GM19328 (cell line): ENCODE data around the gene CYP46A1.

Source experiments
- ATAC-seq: cut with Tn5 transposase; IDR thresholded peaks from one replicate; pipeline ENCODE4 v1.9.1; 2021; ENCODE audit warnings: mild to moderate bottlenecking, moderate library complexity; ENCODE audit not compliant: unreplicated experiment

Gene CYP46A1

DNA sequence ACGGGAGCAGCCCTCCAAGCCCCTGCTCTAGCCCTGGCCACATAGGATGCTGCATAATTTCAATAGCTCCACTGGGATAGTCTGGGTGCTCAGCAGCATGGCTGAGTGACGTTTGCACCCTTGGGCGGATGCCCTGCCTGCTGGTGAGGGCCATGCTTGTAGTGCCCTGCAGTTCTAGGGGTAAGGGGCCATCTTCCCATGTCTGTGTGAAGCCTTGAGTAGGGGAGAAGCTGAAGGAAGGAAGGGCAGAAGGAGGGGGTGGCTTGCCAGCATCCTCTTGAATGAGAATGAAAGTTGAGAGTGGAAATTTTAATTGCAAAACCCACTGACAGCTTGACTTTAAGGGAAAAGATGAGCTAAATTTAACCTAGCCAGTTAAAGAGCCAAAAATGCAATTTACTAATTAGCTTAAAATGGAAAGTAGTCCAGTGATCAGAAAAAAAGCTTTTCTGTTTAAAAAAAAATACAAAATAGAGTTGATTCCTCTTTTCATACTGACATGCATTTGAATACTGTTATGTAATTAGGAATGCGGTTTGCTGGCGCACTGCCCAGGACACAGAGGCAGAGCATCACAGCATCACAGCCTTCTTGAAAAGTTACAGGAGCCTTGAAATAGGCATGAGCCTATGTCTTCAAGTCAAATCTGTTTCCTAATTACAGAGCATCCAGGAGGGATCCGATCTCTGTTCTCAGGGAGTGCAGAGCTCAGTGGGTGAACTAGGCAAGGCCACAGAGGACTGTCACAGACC lies 90.6 kb downstream of the CYP46A1 start:
- ATAC-seq, result no peak

GRCh38 chr14:99775351-99775750 lies 91.3 kb downstream of the CYP46A1 start:
- ATAC-seq, result no peak
